Measurements from ENCODE around the gene CTSE.
A peak's percentile ranks its signal among the peaks of the same experiment; 100 is the strongest.
"Not testable (repeated sequence)": the region's sequence is repeated elsewhere in the genome, so short reads cannot be mapped to it uniquely, and the experiment has no call there.

CTSE gene

GRCh38 chr1:206013026-206013795 is 10.5 kb downstream of the CTSE start:
- DNase-seq = no peak

- peak; percentile 44 for DNase-seq
Observed at GRCh38 chr1:206012086-206012859, 11.4 kb downstream of the CTSE start.

- no peak for DNase-seq
Observed at GRCh38 chr1:206011057-206011456, 12.6 kb downstream of the CTSE start.

DNA sequence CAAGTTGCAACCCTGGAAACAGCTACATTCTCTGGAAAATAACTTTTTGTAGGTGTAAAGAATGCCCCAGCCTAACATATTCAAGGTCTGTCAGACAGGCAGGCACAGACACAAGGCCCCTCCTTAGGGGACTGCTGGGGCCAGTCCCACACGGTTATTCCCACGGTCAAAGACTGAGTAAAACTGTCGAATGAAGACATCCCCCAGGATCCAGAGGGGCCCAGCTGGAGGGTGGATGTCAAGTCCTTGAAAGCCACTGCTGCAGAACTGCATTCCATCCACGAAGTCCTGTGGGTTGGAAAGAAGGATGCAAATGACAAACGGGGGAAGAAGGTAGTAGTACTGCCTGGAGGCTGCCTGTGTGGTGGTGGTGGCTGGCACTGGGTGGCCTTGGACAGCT is 13.6 kb downstream of the CTSE start:
- no peak for DNase-seq

DNA sequence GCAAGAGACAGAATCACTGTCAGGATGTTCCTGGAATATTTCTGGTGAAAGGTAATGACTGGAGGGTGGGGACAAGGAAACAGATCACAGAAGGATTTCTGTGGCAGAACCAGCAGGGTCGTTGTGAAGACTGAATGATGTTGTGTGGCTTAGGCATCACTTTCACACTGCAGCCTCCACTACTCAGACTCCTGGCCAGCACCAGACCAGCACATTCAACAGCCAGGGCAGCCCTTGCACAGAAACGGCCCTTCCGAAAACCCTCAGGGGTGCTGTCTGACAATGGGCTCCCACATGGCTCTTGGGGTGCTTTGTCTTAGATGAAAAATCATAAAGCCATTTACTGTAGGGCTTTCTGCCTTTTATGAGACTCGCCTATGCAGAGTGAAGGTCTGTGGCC is 16.7 kb downstream of the CTSE start:
- no peak for DNase-seq

- DNase-seq = no peak
Observed at GRCh38 chr1:206005778-206006180, 17.9 kb downstream of the CTSE start.

DNA sequence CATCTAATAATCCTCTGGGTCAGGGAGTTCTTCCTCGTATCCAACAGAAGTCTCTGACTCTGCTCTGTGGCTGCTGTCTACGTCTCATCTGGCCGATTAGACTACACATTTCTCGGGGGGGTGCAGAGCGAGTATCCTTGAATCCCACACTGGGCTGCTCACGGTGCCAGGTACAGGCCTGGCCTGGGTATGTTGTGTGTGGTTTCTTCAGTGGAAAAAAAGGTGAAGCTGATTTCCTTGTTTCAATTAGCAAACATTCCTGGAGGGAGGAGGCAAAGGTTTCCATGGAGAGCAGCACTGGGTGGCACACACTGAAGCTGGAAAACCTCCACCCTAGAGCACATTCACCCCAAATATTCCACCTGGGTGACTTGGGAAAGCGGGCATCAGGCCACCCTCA is 18.5 kb downstream of the CTSE start:
- no peak for DNase-seq

DNA sequence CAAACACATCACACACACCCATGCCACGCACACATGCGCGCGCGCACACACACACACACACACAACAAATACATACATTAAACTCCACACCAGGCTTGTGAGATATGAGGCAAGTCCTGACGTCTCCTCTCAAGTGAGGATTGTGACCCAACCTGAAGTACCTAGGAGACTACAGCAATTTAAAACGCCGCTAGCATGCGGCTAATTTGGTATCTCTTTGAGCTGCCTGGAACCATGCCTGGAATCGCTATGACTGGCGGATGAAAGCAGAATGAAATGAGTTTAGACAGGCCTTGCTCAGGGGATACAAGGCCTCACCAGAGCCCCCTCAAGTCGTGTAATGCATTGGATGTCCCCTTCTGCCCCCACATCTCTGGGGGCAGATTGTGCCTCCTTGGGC is 18.9 kb downstream of the CTSE start:
- DNase-seq = no peak

- no peak for DNase-seq
Observed at GRCh38 chr1:206003854-206004800, 19.6 kb downstream of the CTSE start.

- DNase-seq = no peak
Observed at GRCh38 chr1:206002871-206003801, 20.6 kb downstream of the CTSE start, which contains the start of gene RAB7B. Gene RAB7B (minus strand): TSS chr1:206003395. CDS start chr1:205994135, 9,260 bp downstream.

GRCh38 chr1:206002160-206002559 is 21.5 kb downstream of the CTSE start:
- DNase-seq = no peak

DNA sequence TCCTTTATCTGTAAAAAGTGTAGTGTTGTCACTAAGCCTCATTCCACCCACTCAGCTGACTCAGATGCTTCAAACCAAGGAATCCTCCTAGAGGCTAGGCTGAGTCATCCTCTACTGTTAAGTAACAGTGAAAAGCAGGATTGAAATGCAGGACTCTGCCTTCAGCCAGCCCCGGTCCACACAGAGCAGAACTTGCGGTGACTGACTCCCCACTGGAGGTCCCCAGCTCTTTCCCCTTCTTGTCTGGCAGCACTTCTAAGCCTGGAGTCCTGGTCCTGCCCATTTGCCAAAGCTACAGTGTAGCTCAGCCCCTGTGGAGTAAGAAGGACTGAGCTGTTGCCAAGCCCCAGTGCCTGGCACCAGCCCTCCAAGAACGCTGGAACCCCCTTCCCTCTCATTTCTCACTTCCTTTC is 22.2 kb downstream of the CTSE start:
- no peak for DNase-seq

DNA sequence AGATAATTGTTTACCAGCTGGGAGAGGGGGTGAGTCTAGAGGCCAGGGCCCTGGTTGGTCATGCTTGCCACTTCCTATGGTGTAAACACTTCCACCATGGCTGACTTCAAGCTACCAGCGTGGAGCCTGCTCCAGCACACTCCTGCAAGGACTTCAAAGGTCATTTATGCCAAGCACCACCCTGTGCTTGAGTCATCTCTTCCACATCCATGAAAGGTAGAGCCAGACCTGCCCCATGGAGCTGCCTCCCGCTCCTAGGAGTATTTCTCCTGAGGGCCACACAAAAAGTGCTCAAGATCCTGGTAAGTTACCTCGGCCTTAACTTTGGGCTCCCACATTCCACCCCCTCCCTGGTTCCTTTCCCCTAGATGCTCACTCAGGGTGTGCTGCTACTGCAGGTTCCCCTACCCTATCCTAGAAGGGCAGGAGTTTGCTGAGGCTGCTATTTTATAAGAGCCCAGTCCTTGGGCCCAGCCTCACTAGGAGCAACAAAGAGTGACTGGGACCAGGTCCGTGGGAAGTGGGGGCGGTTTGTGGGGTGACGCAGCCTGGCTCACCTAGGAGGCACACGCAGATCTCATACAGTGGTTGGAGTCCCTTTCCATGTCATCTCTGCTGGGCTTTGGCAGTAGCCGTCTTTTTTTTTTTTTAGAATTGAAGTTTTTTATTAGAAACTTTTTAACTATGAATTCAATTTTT is 22.9 kb downstream of the CTSE start:
- DNase-seq = no peak

DNA sequence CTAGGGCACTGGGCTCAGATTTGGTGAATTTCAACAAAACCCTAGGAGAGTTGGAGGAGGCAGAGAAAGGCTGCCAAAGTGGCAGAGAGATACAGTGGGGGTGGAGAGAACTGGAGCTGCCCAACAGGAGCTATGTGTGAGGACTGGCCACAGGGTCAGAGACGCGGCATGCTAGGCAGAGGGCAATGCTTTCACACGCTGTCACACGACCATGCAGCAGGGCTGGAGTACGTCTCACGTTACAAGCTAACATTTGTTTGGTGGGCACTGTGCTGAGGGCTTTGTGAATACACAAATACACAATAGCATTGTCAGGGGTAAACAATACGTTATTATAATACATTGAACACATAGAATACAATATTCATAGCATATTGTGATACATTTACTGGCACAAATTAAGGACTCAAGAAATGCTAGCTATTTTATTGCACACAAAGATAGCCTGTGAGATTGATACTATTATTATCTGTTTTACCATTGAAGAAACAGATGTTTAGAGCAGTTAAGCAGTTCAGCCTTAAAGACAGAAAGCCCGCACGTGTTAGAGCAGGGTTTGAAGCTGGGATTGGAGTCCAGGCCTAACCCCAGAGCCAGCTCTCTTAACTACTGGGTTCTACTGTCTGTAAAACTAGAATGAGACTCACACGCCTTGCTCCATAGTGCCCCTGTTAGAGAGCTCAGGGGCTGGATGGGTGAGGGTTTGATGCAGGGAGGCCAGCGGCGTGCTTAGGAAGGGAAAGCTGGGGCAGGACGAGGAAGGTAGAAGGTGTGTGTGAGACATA is 25.0 kb downstream of the CTSE start:
- DNase-seq = no peak

DNA sequence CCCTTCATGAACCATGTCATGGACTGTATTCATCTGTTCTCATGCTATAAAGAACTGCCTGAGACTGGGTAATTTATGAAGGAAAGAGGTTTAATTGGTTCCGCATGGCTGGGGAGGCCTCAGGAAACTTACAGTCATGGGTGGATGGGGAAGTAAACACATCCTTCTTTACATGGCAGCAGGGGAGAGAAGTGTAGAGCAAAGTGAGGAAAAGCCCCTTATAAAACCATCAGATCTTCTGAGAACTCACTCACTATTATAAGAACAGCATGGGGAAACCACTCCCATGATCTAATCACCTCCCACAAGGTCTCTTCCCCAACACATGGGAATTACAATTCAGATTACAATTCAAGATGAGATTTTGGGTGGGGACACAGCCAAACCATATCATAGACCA is 27.1 kb downstream of the CTSE start:
- DNase-seq = not testable (repeated sequence)

DNA sequence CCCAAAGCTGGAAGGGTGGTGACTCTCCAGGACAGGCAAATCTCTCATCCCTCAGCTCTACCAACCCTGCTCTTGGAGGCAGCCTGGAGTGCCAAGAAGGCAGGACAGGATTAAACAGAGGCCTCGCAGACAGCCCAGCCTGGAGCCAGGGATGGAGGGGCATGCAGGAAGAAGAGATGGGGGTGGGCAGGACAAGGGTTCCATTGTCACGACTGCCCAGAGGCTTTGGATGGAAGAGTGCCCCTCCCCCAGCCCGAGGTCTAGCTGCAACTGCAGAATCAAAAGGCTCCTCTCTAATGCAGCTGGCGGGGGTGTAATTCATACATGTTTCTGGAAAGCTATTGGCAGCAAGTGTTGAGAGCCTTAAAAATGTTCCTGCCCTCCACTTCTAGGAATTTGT is 29.3 kb downstream of the CTSE start:
- no peak for DNase-seq

DNA sequence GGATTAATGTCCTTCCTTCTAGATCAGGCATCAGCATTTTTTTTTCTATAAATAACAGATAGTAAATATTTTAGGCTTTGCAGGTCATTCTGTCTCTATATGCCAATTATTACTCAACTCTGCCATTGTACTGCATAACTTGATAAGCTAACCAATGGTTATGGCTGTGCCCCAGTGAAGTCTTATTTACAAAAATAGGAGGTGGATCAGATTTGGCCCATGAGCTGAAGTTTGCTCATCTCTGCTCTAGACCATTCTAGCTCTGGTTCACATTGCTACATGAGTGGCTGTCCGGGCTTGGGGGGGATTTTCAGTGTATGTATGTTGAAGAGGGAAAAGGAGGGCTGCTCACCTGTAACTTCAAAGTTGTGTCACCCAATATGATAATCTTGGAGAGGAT is 30.6 kb downstream of the CTSE start:
- DNase-seq = no peak

DNA sequence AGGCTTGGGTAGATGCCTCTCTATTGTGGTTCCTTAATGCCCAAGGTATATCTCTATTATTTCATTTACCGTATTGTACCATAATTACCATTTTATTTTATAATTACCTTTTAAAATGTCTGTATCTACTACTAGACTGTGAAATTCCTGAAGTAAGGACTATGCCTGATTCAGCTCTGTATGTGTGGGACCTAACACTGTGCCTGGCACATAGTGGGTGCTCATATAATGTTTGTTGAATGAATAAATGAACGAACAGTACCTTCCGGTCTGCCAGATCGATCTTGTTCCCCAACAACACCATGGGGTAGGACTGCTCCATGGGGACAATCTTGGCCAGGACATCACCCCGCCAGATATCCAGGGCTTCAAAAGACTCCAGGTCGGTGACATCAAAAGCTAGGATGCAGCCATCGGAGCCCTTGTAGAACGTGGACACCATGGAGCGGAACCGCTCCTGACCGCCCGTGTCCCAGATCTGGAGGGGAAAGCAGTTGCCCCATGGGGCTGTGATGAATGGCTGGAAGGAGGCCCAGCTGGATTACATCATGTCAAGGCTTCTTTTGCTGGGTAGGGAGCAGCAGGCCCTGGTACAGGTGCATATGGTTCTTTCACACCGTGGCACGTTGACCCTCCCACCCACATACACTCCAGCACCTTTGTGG is 31.3 kb downstream of the CTSE start:
- DNase-seq = no peak

DNA sequence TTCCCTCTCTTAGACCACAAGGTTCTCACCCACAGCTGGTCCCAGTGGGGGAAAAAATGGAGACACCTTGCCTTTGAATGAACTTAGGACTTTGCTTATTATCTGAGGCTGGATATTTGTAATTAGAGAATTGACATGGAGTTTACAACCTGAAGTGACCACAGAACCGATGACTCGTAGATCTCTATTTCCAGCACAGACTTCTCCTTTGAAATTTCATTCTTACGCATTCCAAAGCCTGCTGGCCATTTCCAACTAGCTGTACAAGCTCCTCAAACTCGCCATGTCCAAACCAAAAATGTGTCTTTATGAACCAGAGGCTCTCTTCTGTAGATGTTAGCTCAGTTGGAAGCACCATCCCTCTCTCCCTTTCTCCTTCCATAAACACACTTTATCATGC is 32.5 kb downstream of the CTSE start:
- no peak for DNase-seq

GRCh38 chr1:205990226-205990625 is 33.5 kb downstream of the CTSE start:
- no peak for DNase-seq
